DMS153 treated with DMSO at 0.1 percent for 48 hours (cell line): ENCODE data around the gene SOX1.
A peak's percentile ranks its signal among the peaks of the same experiment; 100 is the strongest.

Experiments used
- DNase-seq: peaks from one replicate; lab custom pipeline; 2025; ENCODE audit not compliant: unreplicated experiment; lab: John Stamatoyannopoulos, UW

Gene SOX1

DNA sequence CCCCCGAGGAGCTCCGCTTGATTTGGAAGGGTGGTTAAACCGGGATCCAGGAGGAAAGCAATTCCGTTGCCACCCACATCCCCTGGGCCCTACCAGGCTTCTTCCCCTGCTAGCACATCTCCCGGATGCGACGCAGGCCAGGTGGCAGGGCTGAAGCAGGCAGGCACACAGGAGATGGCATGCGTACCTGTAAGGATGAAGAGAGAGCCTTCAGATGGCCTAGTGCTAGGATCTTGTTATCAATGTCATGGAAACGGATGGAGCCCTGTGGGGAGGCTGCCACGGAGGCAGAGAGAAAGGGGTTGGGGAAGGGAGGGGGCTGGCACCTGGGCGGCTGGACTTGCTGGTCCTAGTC, 8.5 kb upstream of the SOX1 start:
- peak; percentile 59 for DNase-seq

DNA sequence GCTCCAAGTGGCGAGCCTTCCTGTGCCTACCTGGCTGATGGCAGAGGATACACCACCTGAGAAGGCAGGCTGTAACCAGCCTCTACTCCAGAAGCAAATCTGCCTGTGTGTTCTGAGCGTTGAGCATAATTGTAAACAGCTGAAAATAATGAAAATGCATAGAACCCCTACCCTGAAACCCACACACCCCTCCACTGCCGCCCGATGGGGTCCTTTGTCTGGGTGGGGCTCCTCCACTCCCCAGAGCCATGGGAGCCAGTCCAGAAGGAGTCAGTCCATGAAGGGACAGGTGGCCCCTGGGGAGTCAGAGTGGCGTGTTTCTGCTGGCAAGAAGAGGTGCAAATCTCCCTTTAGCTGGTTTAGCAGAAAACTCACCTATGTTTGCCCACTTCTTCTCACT, 8.0 kb upstream of the SOX1 start:
- DNase-seq = no peak

DNA sequence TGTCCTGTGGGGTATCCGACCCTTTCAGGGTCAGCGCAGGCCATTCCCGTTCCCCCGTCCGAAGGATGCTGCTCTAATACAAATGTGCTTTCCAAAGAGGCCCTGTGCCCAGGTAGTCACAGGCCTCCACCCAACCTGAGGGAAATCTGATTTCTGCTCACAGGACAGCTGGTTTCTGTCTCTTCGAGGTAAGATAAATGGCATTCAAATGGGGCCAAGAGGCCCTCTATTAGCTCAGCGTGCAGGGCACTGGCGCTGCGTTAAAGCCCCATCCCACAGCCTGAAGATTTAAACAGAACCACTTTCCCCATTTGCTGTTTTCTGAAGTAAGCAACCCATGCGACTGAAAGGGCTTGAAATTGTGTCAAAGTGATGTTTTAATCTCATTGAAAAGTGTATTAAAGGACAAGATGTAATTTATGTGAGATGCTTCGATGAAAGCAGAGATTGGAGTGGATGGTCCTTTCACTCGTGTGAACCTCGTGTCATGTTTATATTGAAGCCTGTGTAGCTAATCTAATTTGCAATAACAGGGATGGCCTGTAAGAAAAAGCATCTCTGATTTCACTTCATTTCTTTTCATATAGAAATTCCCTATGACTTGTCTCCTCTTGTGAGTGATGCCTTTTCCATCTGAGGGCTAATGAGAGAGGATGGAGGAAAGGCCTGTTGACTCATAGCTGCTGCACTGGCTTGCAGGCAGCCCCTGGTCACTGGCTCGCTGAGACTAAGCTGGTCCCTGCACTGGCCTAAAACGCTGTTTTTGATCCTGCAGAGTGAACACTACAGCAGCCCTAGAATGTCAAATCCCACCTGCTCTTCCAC, 7.3 kb upstream of the SOX1 start:
- DNase-seq = peak; percentile 54

DNA sequence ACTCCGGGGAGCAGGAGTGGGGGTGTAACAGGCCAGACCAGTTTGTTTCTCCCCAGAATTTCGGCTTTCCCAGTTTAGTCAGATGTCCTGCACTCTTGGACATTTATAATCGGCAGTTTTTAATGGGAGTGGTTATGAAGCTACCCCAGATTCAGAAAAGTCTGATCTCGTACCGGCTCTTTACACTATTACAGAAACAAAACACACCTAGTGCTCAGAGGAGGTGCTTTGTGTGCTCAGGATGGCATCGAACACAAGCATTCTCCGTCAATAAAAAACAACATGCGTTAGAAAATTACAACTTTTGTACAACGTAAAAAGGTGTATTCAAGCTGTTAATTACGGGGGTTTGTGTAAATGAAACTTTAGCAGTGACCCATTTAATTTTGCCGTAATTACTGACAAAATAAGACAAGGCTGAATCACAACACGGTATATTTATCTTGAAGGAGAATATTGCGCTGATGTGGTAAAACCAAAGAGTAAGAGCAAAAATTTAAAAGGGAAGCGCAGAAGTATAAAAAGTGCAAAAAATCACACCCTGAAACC, 6.6 kb upstream of the SOX1 start:
- no peak for DNase-seq

DNA sequence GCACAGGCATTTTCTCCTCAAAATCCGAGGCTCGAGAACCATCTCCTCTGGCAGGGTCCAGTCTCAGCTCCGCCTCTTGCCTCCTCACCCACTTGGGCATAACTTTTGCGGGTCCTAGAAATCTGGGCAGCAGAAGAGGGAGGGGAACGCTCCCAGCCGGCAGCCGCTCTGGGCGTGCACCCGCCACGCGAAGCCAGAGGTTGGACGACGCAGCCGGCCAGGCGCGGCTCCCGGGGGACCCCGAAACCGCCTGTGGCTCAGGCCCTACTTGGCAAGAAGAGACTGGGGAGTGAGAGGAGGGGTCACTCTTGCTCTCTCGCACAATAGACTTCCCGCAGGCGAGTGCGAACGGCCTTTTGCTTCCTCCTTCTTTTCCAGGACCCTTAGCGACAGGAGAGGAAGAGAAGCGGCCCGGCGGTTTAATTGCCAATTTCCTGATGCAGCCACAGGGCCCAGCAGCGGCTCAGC, 6.0 kb upstream of the SOX1 start:
- DNase-seq = peak; percentile 60

DNA sequence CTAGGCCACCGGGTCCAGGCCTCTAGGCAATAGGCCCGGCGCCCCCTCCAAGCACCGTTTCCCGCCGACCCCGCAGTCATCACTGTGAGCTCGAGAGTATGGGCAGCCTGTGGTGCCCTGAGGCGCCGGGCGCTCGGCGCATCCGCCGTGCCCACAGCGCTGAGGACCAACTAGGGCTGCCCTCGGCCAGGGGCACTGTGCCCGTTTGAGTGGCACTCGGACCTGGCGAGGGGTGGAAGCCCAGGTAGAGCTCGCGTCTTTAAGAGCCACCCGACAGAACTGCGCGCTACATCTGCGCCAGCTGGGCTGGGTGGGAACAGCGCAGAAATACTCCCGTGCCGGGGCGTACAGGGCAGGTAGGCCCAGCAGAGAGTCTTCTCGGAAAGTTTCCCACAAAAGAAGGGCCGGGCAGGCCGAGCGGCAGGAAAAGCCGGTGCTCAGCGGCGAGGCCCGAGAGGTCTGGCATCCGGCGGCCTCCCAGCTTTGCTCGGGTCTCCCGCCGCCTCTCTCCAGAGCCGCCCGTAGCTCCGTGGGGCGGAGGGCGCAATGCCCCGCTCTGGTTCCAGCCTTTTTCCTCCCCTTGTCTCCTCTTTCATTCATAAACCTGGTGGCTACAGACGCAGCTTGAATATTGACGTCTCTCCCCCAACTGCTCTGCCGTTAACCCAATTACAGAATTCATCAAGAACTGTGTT, 5.4 kb upstream of the SOX1 start:
- no peak for DNase-seq

DNA sequence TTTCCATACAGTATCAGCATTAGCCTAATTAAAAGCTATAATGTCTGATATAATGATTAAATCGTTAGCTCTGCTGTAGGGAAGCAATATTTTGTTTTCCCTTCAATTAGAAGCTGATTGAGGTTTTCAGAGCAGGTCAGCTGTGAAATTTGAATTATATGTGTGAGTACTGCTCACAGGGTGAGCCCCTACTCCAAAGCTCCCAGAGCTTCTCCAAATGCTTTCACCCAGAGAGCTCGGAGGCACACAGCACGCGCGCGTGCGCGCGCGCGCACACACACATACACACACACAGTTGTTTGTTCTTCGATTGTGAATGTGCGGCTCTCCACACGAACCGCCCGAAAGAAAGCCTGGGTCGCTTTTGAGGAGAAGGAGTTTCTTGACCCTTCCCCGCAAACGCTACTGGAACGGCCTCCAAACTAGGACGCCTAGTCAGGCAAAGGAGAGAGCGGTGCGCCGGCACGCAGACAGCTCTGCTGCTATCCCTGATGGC, 4.8 kb upstream of the SOX1 start:
- DNase-seq = peak; percentile 48

DNA sequence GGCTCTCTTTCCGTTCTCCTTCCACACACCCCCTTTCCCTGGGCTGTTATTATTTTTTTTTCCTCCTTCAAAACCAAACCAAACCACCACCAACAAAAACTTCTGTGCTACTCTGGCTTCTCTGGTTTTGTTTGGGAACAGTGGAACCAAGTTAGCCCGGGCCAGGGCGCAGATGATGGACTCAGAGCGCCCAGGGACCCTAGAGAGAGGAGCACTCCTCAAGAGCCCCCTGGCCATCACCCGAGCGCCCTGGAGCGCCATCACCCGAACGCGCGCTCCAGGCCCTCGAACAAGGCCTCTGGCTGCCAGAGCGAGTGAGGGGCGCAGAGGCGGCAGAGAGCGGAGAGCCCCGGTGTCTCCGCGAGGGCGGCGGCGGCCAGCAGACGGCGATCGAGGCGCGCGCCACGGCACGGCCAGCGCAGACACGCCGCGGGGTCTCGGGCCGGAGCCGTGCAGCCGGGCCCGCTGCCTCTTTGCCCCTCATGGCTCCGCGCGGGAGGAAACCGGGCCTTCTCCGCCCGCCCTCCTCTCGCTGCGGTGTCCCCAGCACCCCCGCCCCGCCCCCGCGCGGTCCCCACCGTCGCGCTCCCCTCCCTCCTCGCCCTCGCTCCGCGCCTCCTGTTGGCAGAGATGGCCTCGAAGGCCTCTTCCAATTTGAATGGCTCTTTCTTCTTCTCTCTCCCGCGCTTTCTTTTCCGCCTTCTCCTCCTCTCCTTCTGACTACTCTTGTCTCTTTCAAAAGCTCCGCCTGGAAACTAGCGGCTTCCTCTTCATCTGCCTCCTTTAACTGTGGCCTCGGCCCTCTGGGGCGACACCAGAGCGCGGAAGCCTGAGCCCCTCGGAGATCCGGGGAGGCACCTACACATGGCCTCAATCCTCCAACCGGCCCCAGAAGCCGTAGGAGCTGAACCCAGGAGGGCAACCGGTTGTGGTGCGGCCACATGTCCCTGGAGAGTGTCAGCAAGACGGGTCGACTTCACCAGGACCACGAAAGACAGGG, 4.1 kb upstream of the SOX1 start:
- peak; percentile 48 for DNase-seq

DNA sequence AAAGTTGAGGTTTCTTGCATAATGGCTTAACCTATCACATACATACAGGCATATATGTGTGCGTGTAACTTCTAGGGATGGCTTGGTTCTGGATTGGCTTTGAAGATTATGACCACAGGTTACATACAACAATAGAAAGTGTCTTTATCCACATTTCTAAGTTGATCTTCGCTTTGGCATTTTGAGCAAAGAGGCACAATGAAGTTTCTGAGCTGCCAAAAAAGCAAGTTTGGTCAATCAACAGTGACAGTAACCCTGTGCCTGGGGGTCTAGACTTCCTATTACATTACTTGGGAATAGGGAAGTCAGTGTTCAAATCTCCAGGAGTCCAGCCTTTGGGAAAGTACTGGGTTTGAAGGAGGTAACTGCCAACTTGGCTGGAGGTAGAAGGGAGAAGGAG, 3.1 kb upstream of the SOX1 start:
- no peak for DNase-seq

DNA sequence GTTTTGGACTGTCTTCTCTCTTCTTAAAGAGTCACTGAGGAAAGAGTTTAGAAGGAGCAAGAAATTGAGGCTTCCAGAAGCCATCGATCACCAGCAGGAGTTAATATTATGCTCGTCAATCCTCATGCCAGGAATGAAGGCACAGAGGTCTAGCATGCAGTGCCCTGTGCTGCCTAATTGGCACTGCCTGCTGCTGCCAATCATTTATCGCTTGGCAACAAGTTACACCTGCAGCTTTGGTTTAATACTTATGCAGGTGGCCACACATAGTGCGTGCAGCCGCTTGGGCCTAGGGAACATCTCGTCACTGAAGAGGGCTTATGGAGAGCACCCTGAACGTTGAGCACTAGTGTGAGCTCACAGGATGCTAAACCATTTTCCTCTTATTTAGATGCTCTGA, 2.7 kb upstream of the SOX1 start:
- DNase-seq = peak; percentile 88

DNA sequence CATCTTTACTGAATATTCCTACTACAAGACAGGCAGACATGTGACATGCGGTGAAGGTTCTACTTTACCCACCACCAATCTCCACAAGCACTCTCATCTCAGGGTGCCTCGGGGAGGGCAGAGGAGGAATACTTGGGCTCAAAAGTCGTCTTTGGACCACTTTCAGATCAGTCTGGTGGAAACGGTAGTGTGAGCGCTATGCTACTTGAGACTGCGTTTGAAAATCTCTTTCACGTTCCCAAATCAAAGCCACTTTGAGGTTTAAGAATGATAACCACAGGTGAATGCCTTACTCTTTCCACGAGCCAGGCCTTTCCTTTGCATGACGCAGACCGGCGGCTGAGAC, 1.5 kb upstream of the SOX1 start:
- DNase-seq = no peak

DNA sequence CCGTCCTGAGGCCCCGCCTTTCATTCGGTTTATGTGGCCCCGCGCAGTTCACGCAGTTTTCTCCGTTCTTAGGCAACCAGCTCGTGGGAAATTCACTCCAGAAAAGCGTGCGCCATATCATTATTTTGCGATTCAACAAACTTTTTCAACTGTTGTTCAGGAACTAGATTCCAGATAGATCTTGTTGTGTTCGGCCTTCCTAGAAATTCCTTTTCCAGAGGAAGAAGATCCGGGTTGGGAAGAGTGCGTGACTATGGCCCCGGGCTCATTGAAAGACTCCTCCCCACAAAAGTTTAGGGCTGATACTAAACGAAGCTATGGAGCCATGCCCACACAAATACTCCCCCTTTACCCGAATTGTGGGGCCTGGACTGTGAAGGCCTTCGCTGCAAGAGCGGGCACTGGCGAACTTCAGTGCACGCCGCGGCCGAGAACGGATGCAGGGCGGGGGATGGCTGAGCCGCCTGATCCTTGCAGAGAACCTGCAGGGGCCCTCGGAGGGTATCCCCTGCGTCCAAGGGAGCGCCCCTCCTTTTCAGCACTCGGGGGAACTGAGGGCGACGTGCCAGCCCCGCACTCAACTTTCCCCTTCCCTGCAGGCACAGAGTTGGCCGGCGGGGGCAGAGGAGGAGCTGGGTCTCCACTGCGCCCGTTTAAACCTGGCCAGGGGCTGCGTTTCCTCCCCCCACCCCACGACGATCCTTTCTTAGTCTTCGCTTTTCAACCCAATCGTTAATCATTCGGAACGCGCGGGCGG, 904 bp upstream of the SOX1 start:
- no peak for DNase-seq

DNA sequence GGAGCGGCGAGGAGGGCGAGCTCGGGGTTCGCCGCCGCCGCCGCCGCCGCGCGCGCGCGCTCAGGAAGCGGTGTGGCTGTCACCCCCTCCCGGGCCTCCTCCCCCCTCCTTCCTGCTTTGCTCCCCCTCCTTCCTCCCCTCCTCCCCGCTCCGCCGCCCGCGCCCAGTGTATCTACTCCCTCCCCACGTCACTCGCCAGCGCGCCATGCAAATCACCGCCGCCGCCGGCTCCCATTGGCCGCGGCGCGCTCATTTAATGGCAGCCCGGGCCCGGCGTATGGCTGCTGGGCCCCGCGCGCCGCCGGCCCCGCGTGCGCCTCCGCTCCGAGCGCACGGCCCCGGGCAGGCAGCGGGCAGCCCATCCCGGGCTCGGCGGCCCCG, 335 bp upstream of the SOX1 start:
- DNase-seq = peak; percentile 89

DNA sequence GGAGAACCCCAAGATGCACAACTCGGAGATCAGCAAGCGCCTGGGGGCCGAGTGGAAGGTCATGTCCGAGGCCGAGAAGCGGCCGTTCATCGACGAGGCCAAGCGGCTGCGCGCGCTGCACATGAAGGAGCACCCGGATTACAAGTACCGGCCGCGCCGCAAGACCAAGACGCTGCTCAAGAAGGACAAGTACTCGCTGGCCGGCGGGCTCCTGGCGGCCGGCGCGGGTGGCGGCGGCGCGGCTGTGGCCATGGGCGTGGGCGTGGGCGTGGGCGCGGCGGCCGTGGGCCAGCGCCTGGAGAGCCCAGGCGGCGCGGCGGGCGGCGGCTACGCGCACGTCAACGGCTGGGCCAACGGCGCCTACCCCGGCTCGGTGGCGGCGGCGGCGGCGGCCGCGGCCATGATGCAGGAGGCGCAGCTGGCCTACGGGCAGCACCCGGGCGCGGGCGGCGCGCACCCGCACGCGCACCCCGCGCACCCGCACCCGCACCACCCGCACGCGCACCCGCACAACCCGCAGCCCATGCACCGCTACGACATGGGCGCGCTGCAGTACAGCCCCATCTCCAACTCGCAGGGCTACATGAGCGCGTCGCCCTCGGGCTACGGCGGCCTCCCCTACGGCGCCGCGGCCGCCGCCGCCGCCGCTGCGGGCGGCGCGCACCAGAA, 1.1 kb downstream of the SOX1 start:
- DNase-seq = no peak

DNA sequence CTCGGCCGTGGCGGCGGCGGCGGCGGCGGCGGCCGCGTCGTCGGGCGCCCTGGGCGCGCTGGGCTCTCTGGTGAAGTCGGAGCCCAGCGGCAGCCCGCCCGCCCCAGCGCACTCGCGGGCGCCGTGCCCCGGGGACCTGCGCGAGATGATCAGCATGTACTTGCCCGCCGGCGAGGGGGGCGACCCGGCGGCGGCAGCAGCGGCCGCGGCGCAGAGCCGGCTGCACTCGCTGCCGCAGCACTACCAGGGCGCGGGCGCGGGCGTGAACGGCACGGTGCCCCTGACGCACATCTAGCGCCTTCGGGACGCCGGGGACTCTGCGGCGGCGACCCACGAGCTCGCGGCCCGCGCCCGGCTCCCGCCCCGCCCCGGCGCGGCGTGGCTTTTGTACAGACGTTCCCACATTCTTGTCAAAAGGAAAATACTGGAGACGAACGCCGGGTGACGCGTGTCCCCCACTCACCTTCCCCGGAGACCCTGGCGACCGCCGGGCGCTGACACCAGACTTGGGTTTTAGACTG, 1.7 kb downstream of the SOX1 start:
- no peak for DNase-seq

DNA sequence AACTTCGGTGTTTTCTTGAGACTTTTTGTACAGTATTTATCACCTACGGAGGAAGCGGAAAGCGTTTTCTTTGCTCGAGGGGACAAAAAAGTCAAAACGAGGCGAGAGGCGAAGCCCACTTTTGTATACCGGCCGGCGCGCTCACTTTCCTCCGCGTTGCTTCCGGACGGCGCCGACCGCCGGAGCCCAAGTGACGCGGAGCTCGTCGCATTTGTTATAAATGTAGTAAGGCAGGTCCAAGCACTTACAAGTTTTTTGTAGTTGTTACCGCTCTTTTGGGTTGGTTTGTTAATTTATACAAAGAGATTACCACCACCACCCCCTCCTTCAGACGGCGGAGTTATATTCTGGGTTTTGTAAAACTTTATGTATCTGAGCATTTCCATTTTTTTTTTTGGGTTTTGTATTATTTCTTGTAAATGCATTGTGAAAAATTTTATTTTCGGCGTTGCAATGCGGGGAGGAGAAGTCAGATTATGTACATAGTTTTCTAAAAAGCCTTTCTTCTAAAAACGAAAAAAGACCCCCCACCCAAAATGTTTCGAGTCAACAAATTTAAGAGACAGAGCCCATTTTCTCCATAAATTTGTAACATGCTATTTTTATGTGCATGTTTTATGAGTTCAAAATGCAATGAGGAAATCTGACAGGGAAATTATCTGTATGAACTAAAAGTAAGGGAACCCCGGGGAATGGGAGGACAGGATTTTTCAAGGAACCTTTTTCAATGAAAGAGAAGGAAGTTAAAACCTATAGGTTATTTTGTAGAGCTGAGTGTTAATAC, 2.3 kb downstream of the SOX1 start:
- DNase-seq = peak; percentile 35

DNA sequence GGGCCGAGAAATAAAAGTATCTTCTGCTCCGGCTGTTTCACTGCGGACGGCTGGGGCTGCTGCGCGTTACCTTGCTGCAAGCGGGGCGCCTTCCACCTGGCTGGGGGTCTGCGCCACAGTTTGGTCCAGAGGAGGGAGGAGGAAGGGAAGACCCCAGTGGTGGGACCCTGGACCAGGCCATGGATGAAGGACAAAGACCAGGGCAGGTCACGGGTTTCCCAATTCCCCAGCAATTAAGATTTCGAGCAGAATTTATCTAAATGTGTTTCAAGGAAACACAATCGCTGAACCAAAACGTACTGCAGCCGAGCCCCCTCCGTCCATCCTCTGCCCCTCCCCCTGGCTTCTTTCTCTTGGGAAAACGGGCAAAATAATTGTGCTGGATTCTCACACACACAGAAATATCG, 2.9 kb downstream of the SOX1 start:
- DNase-seq = no peak

DNA sequence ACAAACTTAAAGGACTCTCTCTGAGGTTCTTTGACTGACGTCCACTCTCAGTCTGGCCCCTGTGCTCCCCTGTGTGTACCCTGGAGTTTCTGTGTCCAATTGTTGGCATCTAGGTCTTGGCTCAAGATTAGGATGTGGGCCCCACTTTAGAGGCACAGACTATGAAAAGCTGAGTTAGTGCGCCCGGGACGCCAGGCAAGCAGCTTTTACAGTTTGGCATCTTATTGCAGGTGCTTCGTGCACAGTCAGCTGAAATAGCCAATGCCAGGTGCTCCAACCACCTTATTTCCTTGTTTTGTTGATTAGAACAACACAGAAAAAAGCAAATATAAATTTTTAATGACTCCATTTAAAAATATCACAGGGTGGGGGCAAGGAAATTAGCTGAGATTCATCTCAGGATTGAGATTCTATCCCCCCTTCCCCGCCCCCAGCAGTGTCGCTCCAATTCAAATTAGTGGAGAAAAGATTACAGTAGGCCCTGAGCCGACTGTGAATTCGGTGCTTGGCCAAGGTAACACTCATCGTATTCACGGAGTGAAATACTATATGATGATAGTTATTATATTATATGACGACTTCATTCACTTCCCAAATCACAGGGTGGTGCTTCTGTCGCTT, 4.3 kb downstream of the SOX1 start:
- peak; percentile 56 for DNase-seq
